H54 (cell line): ENCODE data around the gene IL22RA1.

Experiments
- DNase-seq: peaks from one replicate; pipeline ENCODE4 v3.0.0; 2011; ENCODE audit warnings: low spot score, mixed read lengths; ENCODE audit not compliant: insufficient read length
- FAIRE-seq: peaks from 3 replicates; lab custom pipeline; 2011; peaks lifted over from hg19 to GRCh38; lab: Jason Lieb, UNC
- POLR2A ChIP-seq: IDR thresholded peaks from 2 replicates; pipeline ENCODE4 v1.6.1; 2011; ENCODE audit warnings: low read depth, mild to moderate bottlenecking, low read length

Gene IL22RA1

DNA sequence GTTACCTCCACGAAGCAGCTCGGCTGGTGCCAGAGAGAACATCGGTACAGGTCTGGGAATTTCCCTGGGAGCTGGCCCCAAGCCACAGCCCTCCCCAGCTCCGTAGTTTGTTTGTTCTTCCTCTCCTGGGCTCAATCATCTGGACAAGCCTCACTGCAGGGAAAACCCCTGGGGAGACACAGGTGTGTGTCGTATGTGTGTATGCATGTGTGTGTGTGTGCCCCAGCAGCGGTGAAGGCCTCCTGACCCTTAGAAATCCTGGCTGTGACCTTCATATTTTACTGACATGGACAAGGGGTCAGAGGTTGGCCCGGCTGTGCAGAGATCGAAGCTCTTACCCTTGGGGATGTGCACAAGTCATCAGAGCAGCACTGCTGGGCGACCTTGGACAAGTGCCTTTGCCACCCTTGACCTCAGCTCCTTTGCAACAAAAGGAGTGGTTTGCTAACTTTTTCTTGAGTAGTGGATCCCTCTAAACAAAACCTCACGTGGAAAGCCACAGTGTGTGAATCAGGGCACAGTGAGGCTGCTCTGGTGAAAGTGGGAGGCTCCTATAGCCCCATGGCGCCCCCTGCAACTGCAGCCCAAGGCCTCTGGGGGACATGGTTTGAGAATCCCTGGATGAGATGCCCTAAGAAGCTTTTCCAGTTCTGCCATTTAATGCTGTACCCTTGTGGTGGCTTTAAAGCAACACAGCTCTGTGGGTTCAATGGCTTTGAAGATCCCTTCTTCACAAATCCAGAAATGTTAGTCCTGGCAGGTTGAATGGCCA lies 12.3 kb upstream of the IL22RA1 start:
- no peak for TF ChIP-seq POLR2A
- no peak for FAIRE-seq
- DNase-seq, result no peak

DNA sequence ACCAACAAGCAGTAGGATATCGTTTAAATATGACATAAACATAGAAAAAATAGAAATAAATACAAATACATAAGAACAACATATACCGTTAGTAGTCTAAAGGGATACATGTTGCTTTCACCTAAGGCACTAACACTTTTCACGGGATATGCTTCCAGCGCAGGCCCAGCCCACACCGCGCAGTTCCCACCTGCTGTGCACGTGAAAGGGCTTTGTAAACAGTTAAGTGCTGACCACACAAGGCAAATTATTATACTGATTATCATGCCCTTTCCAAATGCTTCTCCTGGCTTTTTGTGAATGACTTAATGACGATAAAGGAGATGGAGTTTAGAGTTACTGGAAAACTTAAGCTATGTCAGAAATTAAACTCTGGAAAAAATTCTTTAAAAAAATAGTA lies 11.3 kb upstream of the IL22RA1 start:
- no peak for TF ChIP-seq POLR2A
- DNase-seq (no peak), FAIRE-seq (no peak)

DNA sequence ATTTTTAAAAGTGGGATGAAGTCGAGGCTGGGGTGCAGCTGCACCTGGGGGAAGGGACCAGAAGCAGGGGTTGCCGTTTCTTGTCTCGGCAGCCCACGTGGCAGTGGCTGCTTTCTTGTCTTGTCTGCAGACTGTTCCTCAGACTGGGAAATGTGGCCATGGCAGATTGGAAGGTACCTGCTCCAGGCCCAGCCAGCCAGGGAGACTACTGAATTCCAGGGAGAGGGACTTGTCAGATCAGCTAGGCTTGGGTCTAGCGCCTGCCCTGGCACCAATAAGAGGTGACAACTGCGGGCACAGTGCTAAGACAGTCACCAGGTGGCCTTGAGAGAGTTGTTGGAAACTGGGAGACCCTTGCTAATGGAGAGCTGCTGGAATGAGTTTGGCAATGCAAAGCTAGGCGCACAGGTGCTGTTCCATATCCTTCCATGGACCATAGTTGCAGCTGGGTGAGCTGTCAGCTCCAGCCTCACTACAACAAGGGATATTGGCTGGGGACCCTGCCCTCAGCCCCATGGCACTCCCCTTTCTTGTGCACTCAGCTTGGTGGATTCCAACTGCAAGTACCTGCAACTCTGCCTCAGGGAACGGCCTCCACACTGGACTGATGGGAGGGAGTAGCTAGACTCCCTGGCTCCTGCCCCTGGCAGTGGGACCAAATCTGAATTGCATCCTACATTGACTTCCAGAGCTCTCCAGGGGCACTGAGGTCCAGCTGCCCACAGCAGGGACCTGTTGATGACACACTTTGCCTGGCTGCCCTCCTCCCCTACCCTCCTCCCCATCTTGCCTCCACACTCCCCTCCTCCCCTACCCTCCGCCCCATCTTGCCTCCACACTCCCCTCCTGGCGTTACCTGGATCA lies 9.9 kb upstream of the IL22RA1 start:
- DNase-seq (no peak), FAIRE-seq (no peak)
- no peak for TF ChIP-seq POLR2A

GRCh38 chr1:24151175-24151533 lies 8.2 kb upstream of the IL22RA1 start:
- FAIRE-seq, result no peak
- DNase-seq, result no peak

GRCh38 chr1:24150234-24151174 lies 7.6 kb upstream of the IL22RA1 start:
- FAIRE-seq (no peak), DNase-seq (peak; percentile 62)
- TF ChIP-seq POLR2A, result no peak

More at GRCh38 chr1:24151175-24151533, 8.2 kb upstream of the IL22RA1 start:
- no peak for TF ChIP-seq POLR2A

GRCh38 chr1:24149866-24150233 lies 6.9 kb upstream of the IL22RA1 start:
- peak; percentile 75 for FAIRE-seq

GRCh38 chr1:24147816-24148215 lies 4.9 kb upstream of the IL22RA1 start:
- no peak for FAIRE-seq
- DNase-seq, result no peak
- no peak for TF ChIP-seq POLR2A

More at GRCh38 chr1:24149866-24150233, 6.9 kb upstream of the IL22RA1 start:
- TF ChIP-seq POLR2A, result no peak
- peak; percentile 40 for DNase-seq

DNA sequence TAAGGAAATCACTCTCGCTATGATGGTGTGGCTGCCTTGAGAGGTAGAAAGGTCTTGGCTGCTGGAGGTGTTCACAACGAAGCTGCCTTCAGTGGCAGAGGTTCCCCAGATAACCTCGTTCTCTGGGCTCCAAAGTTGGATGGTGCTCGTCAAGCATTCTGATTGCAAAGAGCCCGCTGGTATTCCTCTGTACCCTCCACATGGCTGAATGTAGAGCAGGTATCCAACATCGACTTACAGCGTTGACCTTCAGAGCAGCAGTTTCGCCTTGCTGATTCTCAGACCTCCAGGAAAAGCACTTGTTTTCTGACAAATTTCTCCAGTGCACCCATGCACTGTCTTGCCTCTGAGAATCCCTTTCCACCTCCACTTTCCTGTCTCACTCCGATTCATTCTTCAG lies 4.3 kb upstream of the IL22RA1 start:
- DNase-seq, result no peak
- no peak for TF ChIP-seq POLR2A
- FAIRE-seq, result no peak

- DNase-seq, result no peak
- no peak for FAIRE-seq
- no peak for TF ChIP-seq POLR2A
Measured at GRCh38 chr1:24141311-24141997, 1.5 kb downstream of the IL22RA1 start.

DNA sequence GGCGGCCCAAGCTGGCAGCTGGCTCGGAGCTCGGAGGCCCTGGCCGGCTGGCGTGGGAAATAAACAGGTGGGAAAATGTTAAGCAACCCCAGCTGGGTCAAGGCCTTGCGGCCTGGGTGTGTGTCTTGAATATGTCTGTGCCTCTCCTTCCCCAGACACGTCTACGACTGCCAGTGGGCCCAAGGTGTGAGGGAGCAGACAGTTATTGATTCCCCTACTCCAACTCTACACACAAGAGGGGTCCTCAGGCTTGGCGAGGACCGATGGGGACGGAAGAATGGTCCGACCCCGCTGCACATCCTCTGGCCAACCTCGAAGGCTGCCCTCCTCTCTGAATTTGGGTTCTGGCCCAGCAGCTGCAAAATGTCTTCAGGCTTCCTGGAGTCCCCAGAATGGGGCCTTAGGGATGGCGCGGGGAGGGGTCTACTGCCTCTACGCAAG lies 2.2 kb downstream of the IL22RA1 start:
- TF ChIP-seq POLR2A, result no peak
- no peak for DNase-seq
- FAIRE-seq, result no peak

DNA sequence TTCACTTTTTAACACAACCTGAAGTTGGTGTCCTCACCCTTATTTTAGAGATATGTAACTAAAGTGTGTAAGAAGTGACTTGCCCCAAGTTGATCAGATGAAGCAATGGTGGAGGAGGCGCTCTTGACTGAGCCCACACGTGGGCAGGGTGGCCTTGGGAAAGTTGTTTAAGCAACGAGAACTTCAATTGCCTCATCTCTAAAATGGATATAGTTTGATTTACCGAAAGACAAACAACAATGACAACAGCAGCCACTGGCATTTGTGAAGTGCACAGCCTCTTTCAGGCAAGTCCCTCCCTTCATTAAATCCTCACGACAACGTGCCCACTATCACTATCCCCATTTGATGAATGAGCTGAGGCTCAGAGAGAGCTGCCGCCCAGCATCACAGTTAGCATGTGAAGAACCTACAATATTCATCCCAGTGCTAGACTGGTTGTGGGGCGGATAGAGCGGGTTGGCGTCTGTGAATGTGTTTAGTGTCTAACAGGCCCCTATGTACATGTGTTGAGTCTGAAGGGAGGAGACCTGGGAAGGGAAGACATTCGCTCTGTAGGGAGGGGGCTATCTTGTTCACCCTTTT lies 3.0 kb downstream of the IL22RA1 start:
- FAIRE-seq, result no peak
- no peak for TF ChIP-seq POLR2A
- no peak for DNase-seq

- TF ChIP-seq POLR2A, result no peak
- no peak for DNase-seq
- no peak for FAIRE-seq
Measured at GRCh38 chr1:24139222-24139489, 3.8 kb downstream of the IL22RA1 start.

- DNase-seq, result no peak
- FAIRE-seq, result no peak
- no peak for TF ChIP-seq POLR2A
Measured at GRCh38 chr1:24138476-24139221, 4.3 kb downstream of the IL22RA1 start.
